ENCODE data around the gene ARG2. TPM values are rescaled to one million over a fixed set of nuclear protein-coding genes. Genes with fewer than 3 reads are reported as not detected.

The ARG2 gene
- 1 to 10 TPM in 9 of 12 donors, under 1 TPM in 1, not detected in 2; 0.98 to 4.1 (median 2.4) TPM for polyA plus RNA-seq (ENCODE audit: insufficient read length in 12 of 12)
- long read RNA-seq, donor 1, partial matches to known transcripts: 94 of 133 reads
- long read RNA-seq, donor 1, other reads (novel, unspliced or antisense): 39 of 133 reads
- long read RNA-seq, donor 2, partial matches to known transcripts: 115 of 120 reads
- long read RNA-seq, donor 2, other reads (novel, unspliced or antisense): 5 of 120 reads
- long read RNA-seq, donor 3, partial matches to known transcripts: 24 of 38 reads
- long read RNA-seq, donor 3, other reads (novel, unspliced or antisense): 14 of 38 reads
- long read RNA-seq, donor 4: 0 reads
- long read RNA-seq, donor 5, partial matches to known transcripts: 164 of 171 reads
- long read RNA-seq, donor 5, other reads (novel, unspliced or antisense): 7 of 171 reads
- long read RNA-seq, donor 6, partial matches to known transcripts: 67 of 67 reads
- long read RNA-seq, donor 6, other reads (novel, unspliced or antisense): 0 of 67 reads
- long read RNA-seq, donor 7, partial matches to known transcripts: 48 of 48 reads
- long read RNA-seq, donor 7, other reads (novel, unspliced or antisense): 0 of 48 reads
- long read RNA-seq, donor 8, partial matches to known transcripts: 92 of 158 reads
- long read RNA-seq, donor 8, other reads (novel, unspliced or antisense): 66 of 158 reads
- long read RNA-seq, donor 9: 0 reads
- long read RNA-seq, donor 10, partial matches to known transcripts: 53 of 97 reads
- long read RNA-seq, donor 10, other reads (novel, unspliced or antisense): 44 of 97 reads
- long read RNA-seq, donor 11, partial matches to known transcripts: 54 of 98 reads
- long read RNA-seq, donor 11, other reads (novel, unspliced or antisense): 44 of 98 reads

- peak; percentile 79 for DNase-seq
Measured at GRCh38 chr14:67619446-67620216, at the start of gene ARG2. Gene ARG2, plus strand, starts transcription at chr14:67619920. Its CDS starts 58 bp downstream, at chr14:67619978.

GRCh38 chr14:67570453-67570852 is 49.3 kb upstream of the ARG2 start:
- no peak for DNase-seq

DNA sequence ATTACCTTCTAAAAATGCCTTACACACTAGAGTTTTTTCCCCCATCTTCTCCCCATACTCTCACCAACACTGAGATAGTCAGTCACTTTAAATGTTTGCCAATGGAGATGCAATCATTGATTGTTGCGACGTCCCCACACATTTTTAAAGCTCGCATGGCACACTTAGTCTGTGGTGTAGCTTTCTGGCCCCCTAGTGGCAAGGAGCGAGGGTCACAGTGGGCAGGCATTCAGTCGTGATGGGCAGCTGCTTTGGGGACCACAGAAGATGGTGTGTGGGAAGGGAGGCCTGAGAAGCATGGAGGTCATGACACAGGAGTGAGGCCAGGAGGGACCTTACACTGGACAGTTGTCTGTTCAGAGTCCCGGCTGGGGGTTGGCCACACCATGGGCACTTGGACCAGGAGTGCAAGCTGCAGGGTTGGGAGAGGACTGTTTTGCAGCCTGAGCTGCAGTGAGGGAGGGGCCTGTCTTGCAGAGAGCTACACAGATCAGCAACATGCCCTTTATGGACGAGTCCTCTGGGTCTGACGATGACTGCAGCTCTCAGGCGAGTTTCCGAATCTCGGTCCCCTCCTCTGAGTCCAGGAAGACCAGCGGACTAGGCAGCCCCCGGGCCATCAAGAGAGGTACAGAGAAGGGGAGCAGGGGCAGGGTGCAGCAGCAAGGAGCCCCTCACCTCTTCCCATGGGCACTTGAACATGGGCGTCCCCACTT is 48.3 kb upstream of the ARG2 start:
- peak; percentile 54 for DNase-seq

- no peak for DNase-seq
Measured at GRCh38 chr14:67571991-67572323, 47.8 kb upstream of the ARG2 start.

GRCh38 chr14:67572608-67573007 is 47.1 kb upstream of the ARG2 start:
- no peak for DNase-seq

GRCh38 chr14:67573228-67574010 is 46.3 kb upstream of the ARG2 start:
- DNase-seq: no peak

DNA sequence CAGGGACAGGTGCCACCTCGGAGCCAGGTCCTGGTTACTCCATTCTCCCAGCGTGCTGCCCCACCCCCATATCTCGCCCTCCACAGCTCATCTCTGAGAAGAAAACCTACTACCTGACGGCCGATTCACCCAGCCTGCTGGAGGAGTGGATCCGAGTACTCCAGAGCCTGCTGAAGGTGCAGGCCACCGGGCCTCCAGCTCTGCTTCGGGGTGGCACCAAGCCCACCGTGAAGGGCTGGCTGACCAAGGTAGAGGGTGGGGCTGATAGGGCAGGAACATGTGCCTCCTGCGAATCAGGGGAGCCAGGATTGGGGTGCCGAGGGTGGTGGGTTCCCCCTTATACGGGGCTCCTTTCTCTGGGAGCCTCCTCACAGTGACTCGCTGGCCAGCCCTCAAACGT is 45.6 kb upstream of the ARG2 start:
- no peak for DNase-seq

- DNase-seq: no peak
Measured at GRCh38 chr14:67574806-67575205, 44.9 kb upstream of the ARG2 start.

- DNase-seq: no peak
Measured at GRCh38 chr14:67575684-67576083, 44.0 kb upstream of the ARG2 start.

- DNase-seq: no peak
Measured at GRCh38 chr14:67576216-67576955, 43.3 kb upstream of the ARG2 start.

- DNase-seq: no peak
Measured at GRCh38 chr14:67577181-67577808, 42.4 kb upstream of the ARG2 start.

- no peak for DNase-seq
Measured at GRCh38 chr14:67577909-67578749, 41.6 kb upstream of the ARG2 start.

- DNase-seq: no peak
Measured at GRCh38 chr14:67579040-67579439, 40.7 kb upstream of the ARG2 start.

DNA sequence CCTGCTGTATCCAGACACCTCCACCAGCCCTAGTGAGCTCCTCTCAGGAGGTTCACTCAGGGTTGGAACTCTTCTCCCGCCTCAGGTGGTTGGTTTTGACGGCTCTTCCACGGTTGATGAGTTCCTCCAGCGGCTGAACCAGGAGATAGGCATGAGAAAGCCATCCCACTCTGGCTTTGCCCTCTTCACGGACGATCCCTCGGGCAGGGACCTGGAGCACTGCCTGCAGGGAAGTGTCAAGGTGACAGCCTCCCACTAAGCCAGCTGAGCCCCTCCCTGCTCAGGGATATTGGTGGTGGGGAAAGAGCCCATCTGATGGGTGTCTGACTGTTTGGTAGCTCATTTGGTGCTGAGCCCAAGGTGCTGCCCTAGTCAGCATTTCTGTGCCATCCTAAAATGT is 40.1 kb upstream of the ARG2 start:
- no peak for DNase-seq

DNA sequence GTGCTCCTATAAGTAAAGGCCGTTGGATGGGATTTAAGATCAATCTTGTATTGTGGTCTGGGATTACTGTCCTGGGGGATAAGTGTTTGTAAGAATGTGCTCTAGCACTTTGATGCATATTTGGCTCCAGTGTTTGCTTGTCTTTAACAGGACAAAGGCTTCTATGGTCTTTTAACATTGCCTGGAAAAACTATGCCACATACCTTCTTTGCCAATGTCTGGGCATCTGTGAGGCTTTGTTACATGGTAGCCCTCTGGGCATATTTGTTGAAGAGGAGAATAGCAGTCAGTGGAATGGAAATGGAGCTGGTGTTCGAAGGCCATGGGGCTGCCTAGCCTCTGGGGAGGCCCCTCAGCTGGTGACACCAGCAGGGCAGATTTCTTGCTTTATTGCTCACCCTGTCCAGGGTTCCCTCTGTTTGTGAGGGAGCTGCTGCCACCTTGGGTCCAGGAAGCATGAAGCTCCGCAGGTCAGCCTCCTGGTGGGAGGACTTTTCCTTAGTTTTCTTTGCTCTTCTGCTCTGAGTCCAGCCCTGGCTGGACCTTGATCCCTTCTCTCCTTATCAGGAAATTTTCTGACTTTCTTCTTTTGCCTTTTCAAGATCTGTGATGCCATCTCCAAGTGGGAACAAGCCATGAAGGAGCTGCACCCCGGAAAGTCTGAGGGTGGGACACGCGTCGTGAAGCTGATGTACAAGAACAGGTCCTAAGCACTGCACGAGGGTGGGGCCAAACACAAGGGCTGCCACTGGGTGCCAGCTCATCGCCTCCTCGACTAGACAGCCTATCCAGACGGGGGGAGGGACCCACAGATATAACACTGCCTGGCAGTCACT is 39.2 kb upstream of the ARG2 start:
- no peak for DNase-seq

DNA sequence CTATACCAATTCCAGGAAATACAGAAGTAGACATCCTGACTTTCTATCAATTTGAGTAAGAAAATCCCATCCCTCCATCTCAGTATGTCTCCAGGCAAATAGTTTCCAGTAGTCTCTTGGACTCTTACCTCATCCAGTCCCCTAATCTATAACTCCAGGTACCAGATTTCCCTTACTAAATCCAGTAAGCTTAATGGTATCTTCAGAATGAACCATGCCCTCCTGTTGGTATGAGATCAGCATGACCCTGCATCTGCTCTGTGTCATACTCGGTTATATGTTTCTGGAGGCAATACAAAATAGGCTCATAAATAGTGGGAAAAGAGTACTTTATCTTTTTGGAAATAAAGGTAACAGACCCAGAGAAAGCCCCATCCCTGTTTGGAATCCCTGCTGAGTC is 38.1 kb upstream of the ARG2 start:
- no peak for DNase-seq

- no peak for DNase-seq
Measured at GRCh38 chr14:67582061-67582460, 37.7 kb upstream of the ARG2 start.
